ENCODE measurements around the gene FOXO3. TPM values are rescaled to one million over a fixed set of nuclear protein-coding genes. Genes with fewer than 3 reads are reported as not detected.
"Not testable (repeated sequence)": the region's sequence is repeated elsewhere in the genome, so short reads cannot be mapped to it uniquely, and the experiment has no call there.

The FOXO3 gene
- total and polyA plus RNA-seq, 2 donors (not counting 3 experiments of a cell fraction or from before 2014, with no cell fraction given), result 14.4 to 16.9 TPM

DNA sequence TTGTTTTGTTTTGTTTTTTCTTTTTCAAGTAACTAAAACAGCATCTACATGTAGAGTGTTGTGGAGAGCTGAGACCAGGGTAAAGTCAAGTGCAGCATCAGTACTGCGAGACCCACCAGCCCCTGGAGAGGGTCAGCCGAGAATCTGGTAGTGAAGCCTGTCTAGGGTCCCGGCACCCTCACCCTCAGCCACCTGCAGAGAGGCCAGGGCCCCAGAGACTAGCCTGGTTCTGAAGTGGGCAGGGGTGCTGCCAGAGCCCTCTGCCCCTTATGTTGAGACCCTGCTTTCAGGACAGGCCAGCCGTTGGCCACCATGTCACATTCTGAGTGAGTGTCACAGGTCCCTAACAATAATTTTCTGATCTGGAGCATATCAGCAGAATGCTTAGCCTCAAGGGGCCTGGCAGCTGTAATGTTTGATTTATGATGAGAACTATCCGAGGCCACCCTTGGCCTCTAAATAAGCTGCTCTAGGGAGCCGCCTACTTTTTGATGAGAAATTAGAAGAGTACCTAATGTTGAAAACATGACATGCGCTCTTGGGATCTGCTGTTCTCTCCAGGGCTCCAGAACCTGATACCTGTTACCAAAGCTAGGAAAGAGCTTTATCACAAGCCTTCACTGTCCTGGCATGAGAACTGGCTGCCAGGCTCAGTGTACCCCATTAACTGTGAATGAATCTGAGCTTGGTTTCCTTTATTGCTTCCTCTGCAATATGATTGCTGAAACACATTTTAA lies 121.8 kb downstream of the FOXO3 start:
- dilution Hi-C loops (cut with MboI; ENCODE audit: extremely low pct_ligation_motif_present, low sequenced_read_pairs); intact Hi-C loops (cut with micrococcal nuclease); FAIRE-seq; H3K27ac ChIP-seq (ENCODE audit: insufficient read depth, low read depth, low read length); H3K9me1 ChIP-seq (replicated peaks; ENCODE audit: control insufficient read depth, extremely low read depth, insufficient read depth, low read length); H3K4me1 ChIP-seq (ENCODE audit: control insufficient read depth, extremely low read depth, insufficient read depth, low read length); H3K9me3 ChIP-seq (replicated peaks; ENCODE audit: control insufficient read depth, insufficient read depth, low read length); BruUV-seq (replicated peaks); H3K4me3 ChIP-seq (replicated peaks in 1 of 3; ENCODE audit: insufficient read depth in 1 of 3, low read depth in 1 of 3, low read length in 3 of 3); DNase-seq (ENCODE audit: low read depth, low spot score); H3K4me2 ChIP-seq (ENCODE audit: insufficient read depth, low read length); H3K9ac ChIP-seq (replicated peaks; ENCODE audit: extremely low read depth, insufficient read depth, low read length); H3K79me2 ChIP-seq (ENCODE audit: control insufficient read depth, insufficient read depth, low read length); H3K36me3 ChIP-seq (ENCODE audit: control insufficient read depth in 2 of 2, extremely low read depth in 1 of 2, insufficient read depth in 2 of 2, low read length in 2 of 2); H2AFZ ChIP-seq (ENCODE audit: low read depth, low read length); H3K27me3 ChIP-seq (ENCODE audit: control insufficient read depth in 2 of 2, insufficient read depth in 2 of 2, low read length in 2 of 2); POLR2A ChIA-PET; CTCF ChIA-PET; H4K20me1 ChIP-seq (replicated peaks; ENCODE audit: control insufficient read depth, extremely low read depth, insufficient read depth, low read length): not testable (repeated sequence)

GRCh38 chr6:108683976-108684375 lies 123.3 kb downstream of the FOXO3 start:
- H2AFZ ChIP-seq (ENCODE audit: low read depth, low read length); H3K27ac ChIP-seq (ENCODE audit: insufficient read depth, low read depth, low read length); CTCF ChIA-PET; H3K9me3 ChIP-seq (replicated peaks; ENCODE audit: control insufficient read depth, insufficient read depth, low read length); DNase-seq (ENCODE audit: low read depth, low spot score); H3K27me3 ChIP-seq (ENCODE audit: control insufficient read depth in 2 of 2, insufficient read depth in 2 of 2, low read length in 2 of 2); H3K4me3 ChIP-seq (replicated peaks in 1 of 3; ENCODE audit: insufficient read depth in 1 of 3, low read depth in 1 of 3, low read length in 3 of 3); H3K9ac ChIP-seq (replicated peaks; ENCODE audit: extremely low read depth, insufficient read depth, low read length); H3K4me1 ChIP-seq (ENCODE audit: control insufficient read depth, extremely low read depth, insufficient read depth, low read length); intact Hi-C loops (cut with micrococcal nuclease); H3K36me3 ChIP-seq (ENCODE audit: control insufficient read depth in 2 of 2, extremely low read depth in 1 of 2, insufficient read depth in 2 of 2, low read length in 2 of 2); H3K79me2 ChIP-seq (ENCODE audit: control insufficient read depth, insufficient read depth, low read length); H3K4me2 ChIP-seq (ENCODE audit: insufficient read depth, low read length); FAIRE-seq; H4K20me1 ChIP-seq (replicated peaks; ENCODE audit: control insufficient read depth, extremely low read depth, insufficient read depth, low read length); dilution Hi-C loops (cut with MboI; ENCODE audit: extremely low pct_ligation_motif_present, low sequenced_read_pairs); BruUV-seq (replicated peaks); POLR2A ChIA-PET; H3K9me1 ChIP-seq (replicated peaks; ENCODE audit: control insufficient read depth, extremely low read depth, insufficient read depth, low read length): not testable (repeated sequence)
